ENCODE data around the gene ADGRD1.

ADGRD1 gene

DNA sequence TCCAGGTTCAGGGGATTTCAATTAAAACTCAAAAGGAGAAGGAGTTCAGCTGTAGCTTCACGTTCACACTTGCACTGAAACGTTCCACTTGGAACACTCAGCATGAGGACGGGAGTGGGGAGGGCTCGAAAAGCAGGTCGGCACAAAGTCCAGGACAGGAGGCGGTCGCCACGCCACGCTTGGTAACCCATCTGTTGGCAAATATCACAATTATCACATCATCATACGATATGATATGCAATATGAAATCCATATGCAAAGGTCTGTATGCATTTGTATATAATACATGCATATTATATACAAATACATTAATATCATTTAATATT is 17.2 kb downstream of the ADGRD1 start:
- Histone ChIP-seq H3K9me3 (ENCODE audit: low read length) (no peaks in the 10 kb centered on the region), H3K27ac (ENCODE audit: low read depth, low read length, poor library complexity, severe bottlenecking) (no peak overlapping the region), H3K79me2 (ENCODE audit: insufficient read depth, low read length) (no peaks in the 10 kb centered on the region), H3K4me1 (ENCODE audit: insufficient read depth, low read length, severe bottlenecking) (peaks cover 10% of the 10 kb centered on the region), H3K9ac (ENCODE audit: low read length) (no peak overlapping the region), H4K20me1 (ENCODE audit: insufficient read depth, low read length) (no peaks in the 10 kb centered on the region), H3F3A (ENCODE audit: insufficient read depth, low read length) (no peaks in the 10 kb centered on the region), H3K4me2 (ENCODE audit: low read length) (no peak overlapping the region), H3K27me3 (ENCODE audit: insufficient read depth, low read length) (peaks cover 10% of the 10 kb centered on the region), H3K4me3 (ENCODE audit: low read depth, low read length, poor library complexity, severe bottlenecking) (no peak overlapping the region), H2AFZ (ENCODE audit: low read length) (no peak overlapping the region), H3K36me3 (ENCODE audit: insufficient read depth, low read length) (no peaks in the 10 kb centered on the region), H3K9me2 (ENCODE audit: low read depth, low read length) (no peaks in the 10 kb centered on the region)
- TF ChIP-seq EZH2 (IDR thresholded peaks at IDR 0.05; ENCODE audit: borderline replicate concordance, low read length): no peak
- TF ChIP-seq, protein P1, sequence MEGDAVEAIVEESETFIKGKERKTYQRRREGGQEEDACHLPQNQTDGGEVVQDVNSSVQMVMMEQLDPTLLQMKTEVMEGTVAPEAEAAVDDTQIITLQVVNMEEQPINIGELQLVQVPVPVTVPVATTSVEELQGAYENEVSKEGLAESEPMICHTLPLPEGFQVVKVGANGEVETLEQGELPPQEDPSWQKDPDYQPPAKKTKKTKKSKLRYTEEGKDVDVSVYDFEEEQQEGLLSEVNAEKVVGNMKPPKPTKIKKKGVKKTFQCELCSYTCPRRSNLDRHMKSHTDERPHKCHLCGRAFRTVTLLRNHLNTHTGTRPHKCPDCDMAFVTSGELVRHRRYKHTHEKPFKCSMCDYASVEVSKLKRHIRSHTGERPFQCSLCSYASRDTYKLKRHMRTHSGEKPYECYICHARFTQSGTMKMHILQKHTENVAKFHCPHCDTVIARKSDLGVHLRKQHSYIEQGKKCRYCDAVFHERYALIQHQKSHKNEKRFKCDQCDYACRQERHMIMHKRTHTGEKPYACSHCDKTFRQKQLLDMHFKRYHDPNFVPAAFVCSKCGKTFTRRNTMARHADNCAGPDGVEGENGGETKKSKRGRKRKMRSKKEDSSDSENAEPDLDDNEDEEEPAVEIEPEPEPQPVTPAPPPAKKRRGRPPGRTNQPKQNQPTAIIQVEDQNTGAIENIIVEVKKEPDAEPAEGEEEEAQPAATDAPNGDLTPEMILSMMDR (IDR thresholded peaks at IDR 0.05; ENCODE audit: low read length): no peak

DNA sequence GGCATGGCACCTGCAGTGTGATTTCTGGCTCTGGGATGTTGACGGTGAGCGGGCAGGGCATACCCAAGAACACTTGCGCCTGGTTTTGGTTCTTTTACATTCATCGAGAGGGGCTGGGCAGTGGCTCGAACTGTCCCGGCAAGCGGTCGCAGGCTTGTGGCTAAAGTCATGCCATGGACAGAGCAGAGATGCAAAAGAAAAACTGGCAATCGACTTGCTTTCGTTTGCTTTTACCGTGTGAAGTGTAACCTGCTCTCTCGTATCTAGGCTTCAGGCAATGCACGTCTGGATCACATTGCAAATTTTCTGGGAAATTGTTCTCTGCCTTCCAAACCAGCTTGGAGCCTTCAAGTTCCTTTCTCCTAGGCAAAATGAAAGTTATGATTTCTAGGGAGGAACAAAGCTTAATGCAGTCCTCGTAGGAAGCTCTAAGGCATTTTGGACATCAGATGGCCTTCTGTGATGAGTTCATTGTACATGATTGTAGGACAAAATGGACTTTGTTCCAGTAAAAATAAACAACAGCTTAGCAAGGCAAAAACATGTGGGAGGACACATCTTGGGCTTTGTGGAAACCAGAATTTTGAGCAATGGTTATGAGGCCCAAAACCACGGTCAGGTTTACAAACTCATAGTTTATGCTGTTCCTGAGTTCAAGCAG is 18.3 kb downstream of the ADGRD1 start:
- no peaks in the 10 kb centered on the region for H3F3A ChIP-seq (ENCODE audit: insufficient read depth, low read length)
- H3K9me3 ChIP-seq (ENCODE audit: low read length): no peaks in the 10 kb centered on the region
- H3K9ac ChIP-seq (ENCODE audit: low read length): no peak overlapping the region
- H3K4me2 ChIP-seq (ENCODE audit: low read length): no peak overlapping the region
- TF ChIP-seq, protein P1 (IDR thresholded peaks at IDR 0.05; ENCODE audit: low read length): no peak
- TF ChIP-seq EZH2 (IDR thresholded peaks at IDR 0.05; ENCODE audit: borderline replicate concordance, low read length): no peak
- H3K36me3 ChIP-seq (ENCODE audit: insufficient read depth, low read length): no peaks in the 10 kb centered on the region
- peaks cover 10% of the 10 kb centered on the region for H3K4me1 ChIP-seq (ENCODE audit: insufficient read depth, low read length, severe bottlenecking)
- no peaks in the 10 kb centered on the region for H3K79me2 ChIP-seq (ENCODE audit: insufficient read depth, low read length)
- H4K20me1 ChIP-seq (ENCODE audit: insufficient read depth, low read length): no peaks in the 10 kb centered on the region
- H3K27me3 ChIP-seq (ENCODE audit: insufficient read depth, low read length): peaks cover 10% of the 10 kb centered on the region
- no peak overlapping the region for H3K27ac ChIP-seq (ENCODE audit: low read depth, low read length, poor library complexity, severe bottlenecking)
- H2AFZ ChIP-seq (ENCODE audit: low read length): no peak overlapping the region
- H3K4me3 ChIP-seq (ENCODE audit: low read depth, low read length, poor library complexity, severe bottlenecking): no peak overlapping the region
- H3K9me2 ChIP-seq (ENCODE audit: low read depth, low read length): no peaks in the 10 kb centered on the region

DNA sequence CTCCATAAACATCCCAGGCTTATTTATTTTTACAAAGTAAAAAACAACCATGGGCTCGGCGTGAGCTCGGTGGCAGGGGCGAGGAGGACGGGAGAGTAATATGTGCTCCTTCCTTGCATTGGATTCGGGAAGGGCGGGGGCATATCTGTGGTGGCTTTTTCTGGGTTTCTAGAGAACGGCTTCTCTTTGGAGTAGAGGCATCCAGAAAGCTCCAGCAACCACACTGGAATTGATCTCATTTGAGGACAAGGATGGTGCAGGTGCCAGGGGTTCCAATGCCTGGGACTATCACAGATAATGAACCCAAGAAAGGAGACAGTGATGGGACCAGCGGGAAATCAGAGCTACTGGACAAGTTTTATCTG is 18.9 kb downstream of the ADGRD1 start:
- no peaks in the 10 kb centered on the region for H3K9me2 ChIP-seq (ENCODE audit: low read depth, low read length)
- no peaks in the 10 kb centered on the region for H3K79me2 ChIP-seq (ENCODE audit: insufficient read depth, low read length)
- H3K9me3 ChIP-seq (ENCODE audit: low read length): no peaks in the 10 kb centered on the region
- H3K27me3 ChIP-seq (ENCODE audit: insufficient read depth, low read length): peaks cover 10% of the 10 kb centered on the region
- H2AFZ ChIP-seq (ENCODE audit: low read length): no peak overlapping the region
- H4K20me1 ChIP-seq (ENCODE audit: insufficient read depth, low read length): no peaks in the 10 kb centered on the region
- no peak overlapping the region for H3K27ac ChIP-seq (ENCODE audit: low read depth, low read length, poor library complexity, severe bottlenecking)
- H3K36me3 ChIP-seq (ENCODE audit: insufficient read depth, low read length): no peaks in the 10 kb centered on the region
- no peak overlapping the region for H3K4me3 ChIP-seq (ENCODE audit: low read depth, low read length, poor library complexity, severe bottlenecking)
- no peaks in the 10 kb centered on the region for H3F3A ChIP-seq (ENCODE audit: insufficient read depth, low read length)
- H3K4me1 ChIP-seq (ENCODE audit: insufficient read depth, low read length, severe bottlenecking): peaks cover 10% of the 10 kb centered on the region
- H3K9ac ChIP-seq (ENCODE audit: low read length): no peak overlapping the region
- H3K4me2 ChIP-seq (ENCODE audit: low read length): no peak overlapping the region
- TF ChIP-seq, protein P1 (IDR thresholded peaks at IDR 0.05; ENCODE audit: low read length): no peak
- TF ChIP-seq EZH2 (IDR thresholded peaks at IDR 0.05; ENCODE audit: borderline replicate concordance, low read length): no peak

Measured in OCI-LY1 (cell line).